GM23338 (cell line): Measurements from ENCODE around the gene KLK13. TPM values are rescaled to one million over a fixed set of nuclear protein-coding genes. Genes with fewer than 3 reads are reported as not detected.

Experiments used
- ATAC-seq: fragments of 200-7000 bp; cut with Tn5 transposase; 3 replicates; pipeline ENCODE4 v1.9.1; 2020
- DNase-seq: peaks from one replicate; pipeline ENCODE4 v3.0.0-alpha.2; 2015; ENCODE audit warnings: low spot score
- H2AFZ ChIP-seq: fragments of 200-600 bp; sonication (generic); 2 replicates; pipeline ENCODE4 v1.8.0; 2016; ENCODE audit warnings: antibody characterized with exemption, mild to moderate bottlenecking, moderate library complexity
- H3F3A ChIP-seq: fragments of 200-600 bp; sonication (generic); replicated peaks from 2 replicates; pipeline ENCODE4 v1.8.0; 2017; ENCODE audit warnings: antibody characterized with exemption, mixed run types, low read depth
- H3K27ac ChIP-seq: fragments of 200-600 bp; sonication (generic); 2 replicates; pipeline ENCODE4 v1.6.1; 2016; ENCODE audit warnings: low read depth
- H3K27me3 ChIP-seq: fragments of 200-600 bp; sonication (generic); 2 replicates; pipeline ENCODE4 v1.8.0; 2016; ENCODE audit warnings: mild to moderate bottlenecking, mixed run types, moderate library complexity; ENCODE audit not compliant: insufficient read depth
- H3K36me3 ChIP-seq: fragments of 200-600 bp; sonication (generic); 2 replicates; pipeline ENCODE4 v1.8.0; 2016; ENCODE audit warnings: mild to moderate bottlenecking; ENCODE audit not compliant: insufficient read depth
- H3K4me1 ChIP-seq: fragments of 200-600 bp; sonication (generic); 2 replicates; pipeline ENCODE4 v1.8.0; 2016; ENCODE audit warnings: mild to moderate bottlenecking, moderate library complexity; ENCODE audit not compliant: insufficient read depth
- H3K4me2 ChIP-seq: fragments of 200-600 bp; sonication (generic); 2 replicates; pipeline ENCODE4 v1.7.1; 2017; ENCODE audit warnings: mixed run types
- H3K4me3 ChIP-seq: fragments of 200-600 bp; sonication (generic); 2 replicates; pipeline ENCODE4 v1.6.1; 2016; ENCODE audit warnings: mixed run types
- H3K79me2 ChIP-seq: fragments of 200-600 bp; sonication (generic); replicated peaks from 2 replicates; pipeline ENCODE4 v1.8.0; 2017; ENCODE audit warnings: mild to moderate bottlenecking; ENCODE audit not compliant: insufficient read depth
- H3K9me2 ChIP-seq: fragments of 200-600 bp; sonication (generic); 2 replicates; pipeline ENCODE4 v1.8.0; 2017; ENCODE audit not compliant: insufficient read depth
- H4K20me1 ChIP-seq: fragments of 200-600 bp; sonication (generic); replicated peaks from 2 replicates; pipeline ENCODE4 v1.8.0; 2017; ENCODE audit warnings: mild to moderate bottlenecking; ENCODE audit not compliant: insufficient read depth
- H3K27ac Mint-ChIP-seq: 2 replicates; pipeline ENCODE4 v1.8.0; 2020; ENCODE audit warnings: inconsistent platforms, mild to moderate bottlenecking, moderate library complexity, mixed read lengths
- H3K27me3 Mint-ChIP-seq: 3 replicates; pipeline ENCODE4 v1.8.0; 2022; ENCODE audit warnings: low read depth, mild to moderate bottlenecking, moderate library complexity, mixed read lengths, inconsistent platforms; ENCODE audit not compliant: insufficient read depth, poor library complexity
- H3K36me3 Mint-ChIP-seq: 3 replicates; pipeline ENCODE4 v1.8.0; 2021; ENCODE audit warnings: low read depth, mild to moderate bottlenecking, inconsistent platforms, moderate library complexity, mixed read lengths
- H3K4me1 Mint-ChIP-seq: 3 replicates; pipeline ENCODE4 v1.8.0; 2020; ENCODE audit warnings: mild to moderate bottlenecking, inconsistent platforms, mixed read lengths
- H3K4me3 Mint-ChIP-seq: 3 replicates; pipeline ENCODE4 v1.8.0; 2021; ENCODE audit warnings: moderate library complexity, mild to moderate bottlenecking, inconsistent platforms, mixed read lengths
- H3K9me3 Mint-ChIP-seq: 3 replicates; pipeline ENCODE4 v1.8.0; 2020; ENCODE audit warnings: moderate library complexity, mild to moderate bottlenecking, inconsistent platforms, mixed read lengths
- CREB1 ChIP-seq: fragments of 250-450 bp; sonication (Bioruptor Pico); IDR thresholded peaks from 2 replicates; pipeline ENCODE4 v1.5.0; 2020; ENCODE audit warnings: low read depth, mild to moderate bottlenecking, moderate library complexity
- ETS1 ChIP-seq: IDR thresholded peaks from 2 replicates; pipeline ENCODE4 v1.6.1; 2016; ENCODE audit warnings: antibody characterized with exemption
- EZH2 ChIP-seq: fragments of 200-600 bp; sonication (generic); IDR thresholded peaks from one replicate; pipeline ENCODE4 v1.8.0; 2017; ENCODE audit warnings: antibody characterized with exemption, mild to moderate bottlenecking, low read depth; ENCODE audit not compliant: unreplicated experiment
- EZH2phosphoT487 ChIP-seq: fragments of 200-600 bp; sonication (generic); IDR thresholded peaks from one replicate; pipeline ENCODE4 v1.8.1; 2018; ENCODE audit warnings: antibody characterized with exemption; ENCODE audit not compliant: unreplicated experiment
- JUNB ChIP-seq: IDR thresholded peaks from one replicate; pipeline ENCODE4 v1.6.1; 2016; ENCODE audit warnings: antibody characterized with exemption; ENCODE audit not compliant: unreplicated experiment
- NANOG ChIP-seq: IDR thresholded peaks from 2 replicates; pipeline ENCODE4 v1.6.1; 2016; ENCODE audit warnings: antibody characterized with exemption, borderline replicate concordance
- POLR2AphosphoS5 ChIP-seq: IDR thresholded peaks from 2 replicates; pipeline ENCODE4 v1.6.1; 2016; ENCODE audit warnings: antibody characterized with exemption, low read depth
- REST ChIP-seq: IDR thresholded peaks from one replicate; pipeline ENCODE4 v1.6.1; 2018; ENCODE audit warnings: antibody characterized with exemption; ENCODE audit not compliant: unreplicated experiment
- ZNF114 ChIP-seq: fragments of 250-450 bp; sonication (Bioruptor Pico); IDR thresholded peaks from 2 replicates; pipeline ENCODE4 v1.5.0; 2020; ENCODE audit warnings: mild to moderate bottlenecking, moderate library complexity
- ZNF462 ChIP-seq: fragments of 250-450 bp; sonication (Bioruptor Pico); IDR thresholded peaks from 2 replicates; pipeline ENCODE4 v1.5.0; 2020; ENCODE audit warnings: mild to moderate bottlenecking, moderate library complexity
- polyA plus RNA-seq: library from polyadenylated mRNA; unstranded; fragments of >200 nt; fragmentation: Nextera tagmentation; extraction: Ambion mirVana; gene quantifications from 2 replicates; pipeline ENCODE4 v1.2.1, GENCODE V29; 2016
- total RNA-seq: library from RNA; depleted of rRNA; stranded (reverse); fragments of >200 nt; shearing (Covaris generic); gene quantifications from 2 replicates; pipeline ENCODE4 v1.2.3, GENCODE V29; 2014

The KLK13 gene
- total and polyA plus RNA-seq, 2 experiments from 2014 or later: 4.5 to 5.7 TPM

- no peaks in the 10 kb centered on the region for H3K79me2 ChIP-seq
- H3K9me2 ChIP-seq: no peaks in the 10 kb centered on the region
- H3K27ac ChIP-seq: no peak within 1 kb of the TSS
- H3K4me1 ChIP-seq: no peaks in the 10 kb centered on the region
- H3K27me3 ChIP-seq: no peaks in the 10 kb centered on the region
- Mint-ChIP-seq H3K27ac (no peak within 1 kb of the TSS), H3K36me3 (no peaks in the 10 kb centered on the region; the same call in 2 of the 3 replicates), H3K9me3 (no peaks in the 10 kb centered on the region), H3K27me3 (peaks cover 27% of the 10 kb centered on the region), H3K4me1 (peaks cover 25% of the 10 kb centered on the region), H3K4me3 (no peak within 1 kb of the TSS; the same call in 2 of the 3 replicates)
- H3F3A ChIP-seq: no peaks in the 10 kb centered on the region
- H3K4me2 ChIP-seq: no peak within 1 kb of the TSS
- DNase-seq: no peak
- no peak within 1 kb of the TSS for H2AFZ ChIP-seq
- no peak for TF ChIP-seq POLR2AphosphoS5
- TF ChIP-seq ZNF114 (CRISPR knock-in tag): no peak
- no peak for TF ChIP-seq EZH2
- TF ChIP-seq ETS1: no peak
- TF ChIP-seq JUNB: no peak
- no peak for TF ChIP-seq REST
- TF ChIP-seq NANOG: no peak
- TF ChIP-seq CREB1 (CRISPR knock-in tag): no peak
- no peak for TF ChIP-seq EZH2phosphoT487
- TF ChIP-seq ZNF462 (CRISPR knock-in tag): no peak
- peak; percentile 45 for ATAC-seq
- H4K20me1 ChIP-seq: no peaks in the 10 kb centered on the region
- H3K4me3 ChIP-seq: no peak within 1 kb of the TSS
- H3K36me3 ChIP-seq: no peaks in the 10 kb centered on the region
Measured at GRCh38 chr19:51082611-51083010, 17.7 kb upstream of the KLK13 start, which contains the start of gene KLK14. KLK14 (minus strand) TSS chr19:51082887; CDS start chr19:51082614, 273 bp downstream.
